AG04450 (cell line): ENCODE results near the gene GAS1. TPM values are rescaled to one million over a fixed set of nuclear protein-coding genes. Genes with fewer than 3 reads are reported as not detected.

Experiments
- CTCF ChIA-PET: fragments of 300-600, 350-600 bp; formaldehyde crosslinking; extraction: SDS; loops from one replicate; lab custom pipeline; 2022; ENCODE audit warnings: antibody characterized with exemption, inconsistent platforms; lab: Charles Lee
- POLR2A ChIA-PET: fragments of 350-600 bp; formaldehyde crosslinking; extraction: SDS; loops from one replicate; lab custom pipeline; 2021; ENCODE audit warnings: antibody characterized with exemption, inconsistent platforms; lab: Yijun Ruan, JAX
- DNase-seq: peaks from one replicate; pipeline ENCODE4 v3.0.0-alpha.2; 2011; ENCODE audit warnings: low read depth, low spot score
- H3K27ac ChIP-seq: one replicate; pipeline ENCODE4 v1.5.1; 2012; ENCODE audit warnings: low read depth, low read length, control low read depth
- H3K27me3 ChIP-seq: one replicate; pipeline ENCODE4 v1.6.0; 2012; ENCODE audit warnings: low read length; ENCODE audit not compliant: control insufficient read depth, insufficient read depth
- H3K4me3 ChIP-seq: 2 replicates; pipeline ENCODE4 v1.5.1; 2011; ENCODE audit warnings: mild to moderate bottlenecking, low read depth, low read length, control low read depth
- H3K9me3 ChIP-seq: 2 replicates; pipeline ENCODE4 v1.5.1; 2012; ENCODE audit warnings: low read length; ENCODE audit not compliant: control insufficient read depth, insufficient read depth
- CTCF ChIP-seq: IDR thresholded peaks from 2 replicates; pipeline ENCODE4 v1.5.1; 2011; ENCODE audit warnings: low read depth, low read length, control low read depth, inconsistent platforms
- polyA plus RNA-seq: library from polyadenylated mRNA; depleted of rRNA; stranded (reverse); fragments of >200 nt; gene quantifications from 2 replicates; pipeline ENCODE4 v1.2.3, GENCODE V29; 2011

The GAS1 gene
- polyA plus RNA-seq, 1 experiment = 7.6 TPM

- Histone ChIP-seq H3K27ac (no peak overlapping the region), H3K27me3 (no peaks in the 10 kb centered on the region), H3K9me3 (no peaks in the 10 kb centered on the region), H3K4me3 (no peak overlapping the region)
- POLR2A ChIA-PET = interaction anchor here (0.6 kb wide), 1 partner anchor 430 kb away, joined by 4 read pairs; no protein-coding TSS in a partner anchor
- CTCF ChIA-PET = no interaction called here
- no peak for DNase-seq
- no peak for TF ChIP-seq CTCF
Measured at GRCh38 chr9:86980802-86981201, 33.5 kb upstream of the GAS1 start.

GRCh38 chr9:86979657-86980056, 32.4 kb upstream of the GAS1 start:
- POLR2A ChIA-PET = no interaction called here
- no peak overlapping the region for H3K27ac ChIP-seq
- TF ChIP-seq CTCF = no peak
- no peaks in the 10 kb centered on the region for H3K9me3 ChIP-seq
- CTCF ChIA-PET = interaction anchor here (0.8 to 1.7 kb wide), 3 partner anchors 31 to 546 kb away, joined by 3 to 5 read pairs (median 3); no protein-coding TSS in a partner anchor
- no peak for DNase-seq
- H3K27me3 ChIP-seq = no peaks in the 10 kb centered on the region
- H3K4me3 ChIP-seq = no peak overlapping the region

- no peak for DNase-seq
- Histone ChIP-seq H3K9me3 (no peaks in the 10 kb centered on the region), H3K27ac (no peak overlapping the region), H3K27me3 (no peaks in the 10 kb centered on the region), H3K4me3 (no peak overlapping the region)
- ChIA-PET POLR2A (no interaction called here), CTCF (interaction anchor here (1.3 to 1.7 kb wide), 2 partner anchors 30 to 31 kb away, joined by 3 to 5 read pairs; no protein-coding TSS in a partner anchor)
- no peak for TF ChIP-seq CTCF
Measured at GRCh38 chr9:86978922-86979474, 31.7 kb upstream of the GAS1 start.

- Histone ChIP-seq H3K4me3 (no peak overlapping the region), H3K27me3 (no peaks in the 10 kb centered on the region), H3K9me3 (no peaks in the 10 kb centered on the region), H3K27ac (no peak overlapping the region)
- no peak for TF ChIP-seq CTCF
- CTCF ChIA-PET = interaction anchor here (0.9 to 1.3 kb wide), 3 partner anchors 30 to 545 kb away, joined by 3 to 5 read pairs (median 3); no protein-coding TSS in a partner anchor
- POLR2A ChIA-PET = no interaction called here
- DNase-seq = no peak
Measured at GRCh38 chr9:86978413-86978812, 31.1 kb upstream of the GAS1 start.

GRCh38 chr9:86977205-86977835, 30.0 kb upstream of the GAS1 start:
- DNase-seq = no peak
- Histone ChIP-seq H3K4me3 (no peak overlapping the region), H3K9me3 (no peaks in the 10 kb centered on the region), H3K27me3 (no peaks in the 10 kb centered on the region), H3K27ac (peak overlapping the region; percentile 65)
- TF ChIP-seq CTCF = no peak
- POLR2A ChIA-PET = no interaction called here
- CTCF ChIA-PET = interaction anchor here (0.6 to 1.3 kb wide), 3 partner anchors 29 to 348 kb away, joined by 3 to 5 read pairs (median 3); no protein-coding TSS in a partner anchor
